ENCODE results near the gene FAXDC2. TPM values are rescaled to one million over a fixed set of nuclear protein-coding genes. Genes with fewer than 3 reads are reported as not detected.

FAXDC2 gene
- total and polyA plus RNA-seq, 9 of the 15 experiments (the other 6 are each of a cell fraction or from before 2014, with no cell fraction given) = 2.4 to 30.0 (median 9.9) TPM

DNA sequence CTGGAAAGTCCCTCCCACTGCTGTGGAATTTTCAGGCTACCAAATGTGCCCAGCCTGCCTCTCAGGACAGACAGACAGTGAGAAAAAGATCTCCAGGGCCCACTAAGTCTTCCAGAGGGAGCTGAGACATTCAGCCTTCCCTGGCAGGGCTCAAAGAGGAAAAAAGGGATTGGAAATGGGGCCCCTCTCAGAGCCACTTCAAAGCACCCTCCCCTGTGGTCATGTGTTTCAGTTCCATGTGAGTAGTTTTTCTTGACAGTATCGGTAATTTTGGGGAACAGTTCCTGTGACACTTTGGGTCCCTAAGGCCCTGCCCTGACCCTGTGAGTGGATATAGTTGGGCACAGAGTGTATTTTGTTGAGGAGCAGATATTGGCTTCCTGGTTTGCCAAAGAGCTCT lies 70.3 kb downstream of the FAXDC2 start:
- H4K20me1 ChIP-seq (replicated peaks; ENCODE audit: control insufficient read depth, insufficient read depth, low read length) = peaks cover 65% of the 10 kb centered on the region
- no peak overlapping the region for H2AFZ ChIP-seq (ENCODE audit: low read depth, low read length)
- H3K9me1 ChIP-seq (ENCODE audit: control insufficient read depth, insufficient read depth, low read length) = peaks cover 8% of the 10 kb centered on the region
- peaks cover 33 to 56% of the 10 kb centered on the region in 2 experiments for H3K4me1 ChIP-seq (replicated peaks in 1 of 2; ENCODE audit: control insufficient read depth in 2 of 2, insufficient read depth in 2 of 2, low read length in 2 of 2)
- 0 out of 3 replicates have a peak overlapping the region, but pooled peaks have one; percentile 16 for H3K27ac ChIP-seq (ENCODE audit: extremely low read depth, low read depth, low read length)
- WGBS (ENCODE audit: insufficient coverage, low coverage, missing lambda C conversion rate) = 45% methylated on average over 1 of the region's 1 CpG
- H3K9ac ChIP-seq (ENCODE audit: insufficient read depth in 1 of 2, low read depth in 2 of 2, low read length in 2 of 2) = peak overlapping the region in 1 of 2 experiments; percentile 62; a peak in 1 of 4 replicates
- ATAC-seq = no peak
- H3K9me3 ChIP-seq (replicated peaks; ENCODE audit: control insufficient read depth, insufficient read depth, low read depth, low read length) = no peaks in the 10 kb centered on the region
- H3K27me3 ChIP-seq (ENCODE audit: control insufficient read depth in 2 of 2, insufficient read depth in 2 of 2, low read length in 2 of 2) = no peaks in the 10 kb centered on the region
- ChIA-PET POLR2A (interaction anchor here (0.6 to 3.3 kb wide), 5 partner anchors 11 to 143 kb away, joined by 3 to 32 read pairs (median 4); no protein-coding TSS in a partner anchor), CTCF (ENCODE audit: low intra/inter-chr PET ratio) (no interaction called here)
- no peak overlapping the region for H3K4me3 ChIP-seq
- peaks cover 99% of the 10 kb centered on the region for H3K79me2 ChIP-seq (ENCODE audit: control insufficient read depth, insufficient read depth, low read length)
- DNase-seq (ENCODE audit: extremely low read depth in 1 of 4, low spot score in 3 of 4) = no peak
- no peak overlapping the region for H3K4me2 ChIP-seq (ENCODE audit: insufficient read depth, low read length)
- in situ Hi-C loops (cut with MboI) (no loop called here), intact Hi-C loops (cut with micrococcal nuclease) (loop anchor here (10.0 kb wide), 1 partner anchor 125 kb away; no protein-coding TSS in a partner anchor)
- no TSS peak for BruUV-seq (replicated peaks)
- H3K36me3 ChIP-seq (ENCODE audit: control insufficient read depth, insufficient read depth, low read length) = peaks cover 61% of the 10 kb centered on the region; the same call in 2 of the 3 replicates
- FAIRE-seq = no peak
- TF ChIP-seq THAP12 (CRISPR knock-in tag; IDR thresholded peaks at IDR 0.05) (no peak), SNIP1 (IDR thresholded peaks at IDR 0.05; ENCODE audit: low read depth) (no peak), SREBF1 (IDR thresholded peaks at IDR 0.05; ENCODE audit: borderline replicate concordance, low read depth, low read length) (no peak), STAT6 (CRISPR knock-in tag; IDR thresholded peaks at IDR 0.05) (no peak), PHB (CRISPR knock-in tag; IDR thresholded peaks at IDR 0.05) (no peak), PRMT5 (CRISPR knock-in tag; IDR thresholded peaks at IDR 0.05) (no peak), SOX6 (IDR thresholded peaks at IDR 0.05) (no peak), HEY1 (CRISPR knock-in tag; IDR thresholded peaks at IDR 0.05; ENCODE audit: borderline replicate concordance) (no peak), ELF2 (CRISPR knock-in tag; IDR thresholded peaks at IDR 0.05) (no peak)
- TF ChIP-seq, protein P1, sequence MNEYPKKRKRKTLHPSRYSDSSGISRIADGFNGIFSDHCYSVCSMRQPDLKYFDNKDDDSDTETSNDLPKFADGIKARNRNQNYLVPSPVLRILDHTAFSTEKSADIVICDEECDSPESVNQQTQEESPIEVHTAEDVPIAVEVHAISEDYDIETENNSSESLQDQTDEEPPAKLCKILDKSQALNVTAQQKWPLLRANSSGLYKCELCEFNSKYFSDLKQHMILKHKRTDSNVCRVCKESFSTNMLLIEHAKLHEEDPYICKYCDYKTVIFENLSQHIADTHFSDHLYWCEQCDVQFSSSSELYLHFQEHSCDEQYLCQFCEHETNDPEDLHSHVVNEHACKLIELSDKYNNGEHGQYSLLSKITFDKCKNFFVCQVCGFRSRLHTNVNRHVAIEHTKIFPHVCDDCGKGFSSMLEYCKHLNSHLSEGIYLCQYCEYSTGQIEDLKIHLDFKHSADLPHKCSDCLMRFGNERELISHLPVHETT (CRISPR knock-in tag; conservative IDR thresholded peaks at IDR 0.05 in 1 of 2, IDR thresholded peaks at IDR 0.05 in 1 of 2) = no peak
- TF ChIP-seq, protein P2, sequence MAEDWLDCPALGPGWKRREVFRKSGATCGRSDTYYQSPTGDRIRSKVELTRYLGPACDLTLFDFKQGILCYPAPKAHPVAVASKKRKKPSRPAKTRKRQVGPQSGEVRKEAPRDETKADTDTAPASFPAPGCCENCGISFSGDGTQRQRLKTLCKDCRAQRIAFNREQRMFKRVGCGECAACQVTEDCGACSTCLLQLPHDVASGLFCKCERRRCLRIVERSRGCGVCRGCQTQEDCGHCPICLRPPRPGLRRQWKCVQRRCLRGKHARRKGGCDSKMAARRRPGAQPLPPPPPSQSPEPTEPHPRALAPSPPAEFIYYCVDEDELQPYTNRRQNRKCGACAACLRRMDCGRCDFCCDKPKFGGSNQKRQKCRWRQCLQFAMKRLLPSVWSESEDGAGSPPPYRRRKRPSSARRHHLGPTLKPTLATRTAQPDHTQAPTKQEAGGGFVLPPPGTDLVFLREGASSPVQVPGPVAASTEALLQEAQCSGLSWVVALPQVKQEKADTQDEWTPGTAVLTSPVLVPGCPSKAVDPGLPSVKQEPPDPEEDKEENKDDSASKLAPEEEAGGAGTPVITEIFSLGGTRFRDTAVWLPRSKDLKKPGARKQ (CRISPR knock-in tag; IDR thresholded peaks at IDR 0.05) = no peak

Measured in K562 (cell line).